Lower lobe of right lung (tissue), 2 donors: ENCODE measurements around the gene EEFSEC. TPM values are rescaled to one million over a fixed set of nuclear protein-coding genes. Genes with fewer than 3 reads are reported as not detected.

Experiments used
- ATAC-seq, 2 donors: fragments of 200-7000 bp; cut with Tn5 transposase; one replicate each; pipeline ENCODE4 v1.9.1; 2020 to 2022; ENCODE audit warnings: mild to moderate bottlenecking in 2 of 2, moderate library complexity in 2 of 2
- DNase-seq: peaks from one replicate; pipeline ENCODE4 v3.0.0-alpha.2; 2020
- H3K27ac ChIP-seq: fragments of 200-600 bp; one replicate; pipeline ENCODE4 v1.8.0; 2022
- H3K27me3 ChIP-seq: fragments of 200-600 bp; one replicate; pipeline ENCODE4 v1.8.0; 2022; ENCODE audit warnings: low read depth
- H3K36me3 ChIP-seq: fragments of 200-600 bp; one replicate; pipeline ENCODE4 v1.8.0; 2022; ENCODE audit warnings: mild to moderate bottlenecking
- H3K4me1 ChIP-seq: fragments of 200-600 bp; one replicate; pipeline ENCODE4 v1.8.0; 2022
- H3K4me3 ChIP-seq: fragments of 200-600 bp; one replicate; pipeline ENCODE4 v1.8.0; 2022; ENCODE audit warnings: mild to moderate bottlenecking
- H3K9me3 ChIP-seq: fragments of 200-600 bp; one replicate; pipeline ENCODE4 v1.8.0; 2022
- CTCF ChIP-seq: fragments of 200-600 bp; IDR thresholded peaks from one replicate; pipeline ENCODE4 v1.8.0; 2022; ENCODE audit warnings: antibody characterized with exemption, mild to moderate bottlenecking
- intact Hi-C: fragments of 100-400 bp; cut with DNase I; formaldehyde crosslinking; loops from one replicate; pipeline ENCODE4 v1.11.0; 2022
- total RNA-seq: library from RNA; stranded (reverse); fragmentation: NEBNext Ultra II Directional; extraction: Animal tissue kit (Norgen Biotek cat#: 25700); gene quantifications from one replicate; pipeline ENCODE4 v1.2.1, GENCODE V29; 2021
- donor health status: DM: no; HTN: yes; CAD: no; lungs with severe emphysema.

The EEFSEC gene
- total RNA-seq, 1 donor from 2014 or later: 15.6 TPM

DNA sequence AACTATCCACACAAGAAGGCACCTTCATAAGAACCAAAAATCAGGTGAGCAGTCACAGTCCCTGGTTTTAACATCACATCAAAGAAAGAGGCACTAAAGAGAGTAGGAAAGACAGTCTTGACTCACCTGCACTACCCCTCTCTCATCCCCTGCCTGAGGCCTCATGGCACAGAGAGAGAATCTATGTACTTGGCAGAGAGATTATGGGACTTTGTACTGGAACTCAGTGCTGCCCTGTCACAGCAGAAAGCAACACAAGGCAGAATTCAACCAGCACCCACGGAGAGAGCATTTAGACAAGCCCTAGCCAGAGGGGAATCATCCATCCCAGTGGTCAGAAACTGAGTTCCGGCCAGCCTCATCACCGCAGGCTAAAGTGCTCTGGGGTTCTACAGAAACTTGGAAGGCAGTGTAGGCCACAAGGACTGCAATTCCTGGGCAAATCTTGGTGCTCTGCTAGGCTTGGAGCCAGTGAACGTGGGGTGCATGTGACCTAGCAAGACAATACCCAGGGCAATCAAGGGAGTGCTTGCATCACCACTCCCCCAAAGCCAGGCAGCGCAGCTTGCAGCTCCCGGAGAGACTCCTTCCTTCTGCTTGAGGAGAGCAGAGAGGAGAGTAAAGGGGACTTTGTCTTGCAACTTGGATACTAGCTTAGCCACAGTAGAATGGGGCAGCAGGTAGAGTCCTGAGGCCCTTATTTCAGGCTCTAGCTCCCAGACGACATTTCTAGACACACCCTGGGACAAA, 21.2 kb upstream of the EEFSEC start:
- no peak for TF ChIP-seq CTCF
- no peak overlapping the region for H3K27ac ChIP-seq
- H3K4me3 ChIP-seq: no peak overlapping the region
- H3K27me3 ChIP-seq: no peaks in the 10 kb centered on the region
- H3K9me3 ChIP-seq: no peaks in the 10 kb centered on the region
- no peaks in the 10 kb centered on the region for H3K36me3 ChIP-seq
- ATAC-seq (no peak), DNase-seq (no peak)
- intact Hi-C loops: no loop called here
- H3K4me1 ChIP-seq: no peaks in the 10 kb centered on the region

GRCh38 chr3:128133273-128133883, 19.9 kb upstream of the EEFSEC start:
- Histone ChIP-seq H3K27ac (no peak overlapping the region), H3K4me1 (no peaks in the 10 kb centered on the region), H3K4me3 (no peak overlapping the region), H3K27me3 (no peaks in the 10 kb centered on the region), H3K9me3 (no peaks in the 10 kb centered on the region), H3K36me3 (no peaks in the 10 kb centered on the region)
- DNase-seq (no peak), ATAC-seq (peak; percentile 61 to 73)
- peak; percentile 65 for TF ChIP-seq CTCF
- intact Hi-C loops: no loop called here

GRCh38 chr3:128143496-128143895, 9.8 kb upstream of the EEFSEC start:
- no peak overlapping the region for H3K27ac ChIP-seq
- TF ChIP-seq CTCF: no peak
- no peaks in the 10 kb centered on the region for H3K4me1 ChIP-seq
- no peak overlapping the region for H3K4me3 ChIP-seq
- H3K27me3 ChIP-seq: no peaks in the 10 kb centered on the region
- no peaks in the 10 kb centered on the region for H3K36me3 ChIP-seq
- H3K9me3 ChIP-seq: no peaks in the 10 kb centered on the region
- intact Hi-C loops: no loop called here
- ATAC-seq (no peak), DNase-seq (no peak)

DNA sequence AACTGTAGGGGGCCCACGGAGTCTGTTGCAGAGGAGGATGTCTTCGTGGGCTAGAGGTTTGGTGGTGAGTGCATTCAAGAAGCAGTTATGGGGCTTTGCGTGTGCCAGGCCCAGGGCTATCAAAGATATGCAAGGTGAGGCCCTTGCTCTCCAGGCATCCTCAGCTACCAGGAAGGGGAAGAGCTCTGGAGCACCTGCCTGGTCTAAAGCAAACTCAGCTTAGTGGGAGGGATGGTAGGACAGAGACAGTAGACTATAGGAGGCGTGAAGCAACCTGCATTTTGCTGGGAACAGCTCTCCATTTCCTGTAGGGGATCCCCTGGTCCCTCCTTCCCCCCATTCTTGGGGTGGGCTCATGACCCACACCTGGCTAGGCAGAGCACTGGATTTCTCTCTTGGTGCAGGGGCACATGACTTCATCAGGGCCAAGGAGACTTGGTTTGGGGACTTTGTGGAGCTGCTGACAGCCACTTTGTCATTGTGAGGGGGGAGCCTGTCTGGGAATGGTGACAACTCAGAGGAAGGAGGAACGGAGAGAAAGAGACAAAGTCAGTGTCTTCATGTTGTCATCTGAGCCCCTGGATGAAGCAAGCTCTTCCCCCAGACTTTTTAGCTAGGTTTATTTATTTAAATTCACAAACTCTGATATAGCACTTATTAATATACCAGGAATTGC, 8.6 kb upstream of the EEFSEC start:
- intact Hi-C loops: no loop called here
- no peaks in the 10 kb centered on the region for H3K36me3 ChIP-seq
- no peak for TF ChIP-seq CTCF

GRCh38 chr3:128145279-128145678, 8.0 kb upstream of the EEFSEC start:
- no peak overlapping the region for H3K27ac ChIP-seq
- no peaks in the 10 kb centered on the region for H3K36me3 ChIP-seq
- H3K9me3 ChIP-seq: no peaks in the 10 kb centered on the region
- DNase-seq (peak; percentile 68), ATAC-seq (peak; percentile 73 to 86)
- intact Hi-C loops: no loop called here
- no peaks in the 10 kb centered on the region for H3K4me1 ChIP-seq
- no peak for TF ChIP-seq CTCF
- no peak overlapping the region for H3K4me3 ChIP-seq
- H3K27me3 ChIP-seq: no peaks in the 10 kb centered on the region

More for the DNA sequence above, 8.6 kb upstream of the EEFSEC start:
- no peak overlapping the region for H3K4me3 ChIP-seq
- H3K9me3 ChIP-seq: no peaks in the 10 kb centered on the region
- H3K27me3 ChIP-seq: no peaks in the 10 kb centered on the region
- no peaks in the 10 kb centered on the region for H3K4me1 ChIP-seq
- no peak for DNase-seq
- no peak overlapping the region for H3K27ac ChIP-seq
- no peak for ATAC-seq
